Prostate gland (tissue), 2 donors: ENCODE data around the gene DNTT. TPM values are rescaled to one million over a fixed set of nuclear protein-coding genes. Genes with fewer than 3 reads are reported as not detected.

Experiments
- DNase-seq: peaks from one replicate; pipeline ENCODE4 v3.0.0-alpha.2; 2019; ENCODE audit warnings: low spot score
- H3K27ac ChIP-seq, 2 donors: fragments of 200-600 bp; sonication (generic); 2 replicates each; pipeline ENCODE4 v1.5.1; 2017 to 2019
- H3K27me3 ChIP-seq: fragments of 200-600 bp; sonication (generic); replicated peaks from 2 replicates; pipeline ENCODE4 v1.5.1; 2019; ENCODE audit not compliant: insufficient read depth
- H3K36me3 ChIP-seq, 2 donors: fragments of 200-600 bp; sonication (generic); 1 replicate in 1 of 2; 2 replicates in 1 of 2; pipeline versions ENCODE4 v1.5.1 to v1.8.1; 2017 to 2019
- H3K4me1 ChIP-seq: fragments of 200-600 bp; sonication (generic); replicated peaks from 2 replicates; pipeline ENCODE4 v1.5.1; 2019
- H3K4me3 ChIP-seq, 2 donors: fragments of 200-600 bp; sonication (generic); 2 replicates each; pipeline ENCODE4 v1.5.1; 2017 to 2019
- H3K9me3 ChIP-seq: fragments of 200-600 bp; sonication (generic); 2 replicates; pipeline ENCODE4 v1.5.1; 2017
- POLR2A ChIP-seq: fragments of 450-650 bp; IDR thresholded peaks from one replicate; pipeline ENCODE4 v1.6.1; 2016; ENCODE audit warnings: antibody characterized with exemption, mild to moderate bottlenecking
- POLR2AphosphoS5 ChIP-seq: sonication (generic); formaldehyde crosslinking; IDR thresholded peaks from one replicate; pipeline ENCODE4 v1.6.1; 2017; ENCODE audit warnings: antibody characterized with exemption
- WGBS: methylation state at CpG from one replicate; pipeline ENCODE4 v1.1.5; 2018; 5-methylcytosine and 5-hydroxymethylcytosine counted together
- intact Hi-C: fragments of 100-400 bp; cut with DNase I; formaldehyde crosslinking; loops from one replicate; pipeline ENCODE4 v1.14.2; 2022
- total RNA-seq, 2 donors: library from RNA; depleted of rRNA; stranded (reverse); fragments of >200 nt; gene quantifications; one replicate each; pipeline ENCODE4 v1.1.0, GENCODE V29; 2016
- TF ChIP-seq, protein P1 (sequence below), 4 experiments: fragments of 200-600 bp in 2 of 4; fragments of 450-650 bp in 2 of 4; sonication (generic) in 2 of 4; IDR thresholded peaks; 1 replicate in 3 of 4; 2 replicates in 1 of 4; pipeline ENCODE4 v1.5.1; 2016 to 2019; ENCODE audit warnings: antibody characterized with exemption in 4 of 4, mild to moderate bottlenecking in 2 of 4, moderate library complexity in 2 of 4

The DNTT gene
- total RNA-seq, 2 donors from 2014 or later = not detected

DNA sequence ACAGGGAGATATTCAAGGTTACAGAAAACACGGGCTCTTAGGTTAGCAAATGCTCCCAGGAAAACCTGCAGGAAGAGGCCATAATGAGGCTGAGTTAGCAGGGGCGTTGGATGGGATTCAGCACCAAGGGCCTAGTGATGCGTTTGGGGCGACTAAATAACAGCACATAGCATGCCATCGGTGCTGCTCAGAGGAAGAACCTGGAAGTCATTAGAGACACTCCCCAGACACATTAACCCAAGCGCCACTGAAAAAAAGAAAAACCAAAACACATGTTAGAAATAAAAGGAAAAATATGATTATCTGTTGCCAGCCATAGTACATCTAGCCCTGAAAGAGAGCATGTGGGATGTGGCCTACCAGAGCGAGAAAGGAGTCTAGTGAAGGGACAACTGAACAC, 83.4 kb downstream of the DNTT start:
- TF ChIP-seq POLR2A (no peak), POLR2AphosphoS5 (no peak)
- TF ChIP-seq, protein P1, sequence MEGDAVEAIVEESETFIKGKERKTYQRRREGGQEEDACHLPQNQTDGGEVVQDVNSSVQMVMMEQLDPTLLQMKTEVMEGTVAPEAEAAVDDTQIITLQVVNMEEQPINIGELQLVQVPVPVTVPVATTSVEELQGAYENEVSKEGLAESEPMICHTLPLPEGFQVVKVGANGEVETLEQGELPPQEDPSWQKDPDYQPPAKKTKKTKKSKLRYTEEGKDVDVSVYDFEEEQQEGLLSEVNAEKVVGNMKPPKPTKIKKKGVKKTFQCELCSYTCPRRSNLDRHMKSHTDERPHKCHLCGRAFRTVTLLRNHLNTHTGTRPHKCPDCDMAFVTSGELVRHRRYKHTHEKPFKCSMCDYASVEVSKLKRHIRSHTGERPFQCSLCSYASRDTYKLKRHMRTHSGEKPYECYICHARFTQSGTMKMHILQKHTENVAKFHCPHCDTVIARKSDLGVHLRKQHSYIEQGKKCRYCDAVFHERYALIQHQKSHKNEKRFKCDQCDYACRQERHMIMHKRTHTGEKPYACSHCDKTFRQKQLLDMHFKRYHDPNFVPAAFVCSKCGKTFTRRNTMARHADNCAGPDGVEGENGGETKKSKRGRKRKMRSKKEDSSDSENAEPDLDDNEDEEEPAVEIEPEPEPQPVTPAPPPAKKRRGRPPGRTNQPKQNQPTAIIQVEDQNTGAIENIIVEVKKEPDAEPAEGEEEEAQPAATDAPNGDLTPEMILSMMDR (IDR thresholded peaks at IDR 0.05) = no peak
- no peak overlapping the region for H3K4me3 ChIP-seq
- no peak for DNase-seq
- 86% methylated on average over 7 of the region's 7 CpGs for WGBS
- no peak overlapping the region for H3K27ac ChIP-seq
- H3K36me3 ChIP-seq = no peaks in the 10 kb centered on the region
- intact Hi-C loops = no loop called here
- H3K4me1 ChIP-seq = peaks cover 15% of the 10 kb centered on the region
- H3K9me3 ChIP-seq = no peaks in the 10 kb centered on the region
- H3K27me3 ChIP-seq = no peaks in the 10 kb centered on the region

Other genes starting within 250 kb of the DNTT start
- 10 to 100 TPM; 23.0 to 42.4 TPM for gene ZNF518A, start 174.1 kb upstream of the DNTT start, total RNA-seq
- 1 to 10 TPM; 4.8 to 8.2 TPM for gene BLNK, start 32.9 kb upstream of the DNTT start, total RNA-seq
- gene OPALIN, start 54.6 kb downstream of the DNTT start, total RNA-seq = under 1 TPM in 1 of 2 donors, not detected in 1; 0.17 TPM
- gene TLL2, start 209.5 kb downstream of the DNTT start, total RNA-seq = under 1 TPM; 0.28 to 0.32 TPM